OCI-LY1 (cell line): Measurements from ENCODE around the gene RGSL1.

ENCODE experiments used
- H2AFZ ChIP-seq: fragments of 200-600 bp; sonication (generic), shearing (Covaris generic); 2 replicates; pipeline ENCODE4 v1.6.0; 2014; ENCODE audit warnings: antibody characterized with exemption, mild to moderate bottlenecking, low read length
- H3F3A ChIP-seq: fragments of 200-600 bp; sonication (generic), shearing (Covaris generic); 2 replicates; pipeline ENCODE4 v1.6.0; 2014; ENCODE audit warnings: mild to moderate bottlenecking, antibody characterized with exemption, low read length, moderate library complexity; ENCODE audit not compliant: insufficient read depth
- H3K27ac ChIP-seq: fragments of 200-600 bp; sonication (generic); 2 replicates; pipeline ENCODE4 v1.5.1; 2014; ENCODE audit warnings: low read length, mixed run types, mild to moderate bottlenecking, low read depth; ENCODE audit not compliant: poor library complexity, severe bottlenecking
- H3K27me3 ChIP-seq: fragments of 200-600 bp; sonication (generic); 2 replicates; pipeline ENCODE4 v1.6.0; 2014; ENCODE audit warnings: antibody characterized with exemption, mild to moderate bottlenecking, low read length, moderate library complexity; ENCODE audit not compliant: insufficient read depth
- H3K36me3 ChIP-seq: fragments of 200-600 bp; sonication (generic); 2 replicates; pipeline ENCODE4 v1.6.1; 2014; ENCODE audit warnings: mild to moderate bottlenecking, antibody characterized with exemption, low read length, moderate library complexity, mixed read lengths; ENCODE audit not compliant: insufficient read depth
- H3K4me1 ChIP-seq: fragments of 200-600 bp; sonication (generic); 2 replicates; pipeline ENCODE4 v1.5.1; 2014; ENCODE audit warnings: mild to moderate bottlenecking, low read length, moderate library complexity; ENCODE audit not compliant: insufficient read depth, severe bottlenecking
- H3K4me2 ChIP-seq: fragments of 200-600 bp; sonication (generic), shearing (Covaris generic); 2 replicates; pipeline ENCODE4 v1.6.1; 2014; ENCODE audit warnings: low read length
- H3K4me3 ChIP-seq: fragments of 200-600 bp; sonication (generic); 2 replicates; pipeline ENCODE4 v1.5.1; 2014; ENCODE audit warnings: low read length, low read depth, mild to moderate bottlenecking, mixed read lengths; ENCODE audit not compliant: poor library complexity, severe bottlenecking
- H3K79me2 ChIP-seq: fragments of 200-600 bp; shearing (Covaris generic); 2 replicates; pipeline ENCODE4 v1.6.1; 2016; ENCODE audit warnings: mixed run types, low read length, mixed read lengths; ENCODE audit not compliant: insufficient read depth
- H3K9ac ChIP-seq: fragments of 200-600 bp; sonication (generic), shearing (Covaris generic); 2 replicates; pipeline ENCODE4 v1.6.1; 2014; ENCODE audit warnings: mild to moderate bottlenecking, low read length, mixed read lengths
- H3K9me2 ChIP-seq: fragments of 200-600 bp; sonication (generic), shearing (Covaris generic); 2 replicates; pipeline ENCODE4 v1.6.1; 2014; ENCODE audit warnings: low read depth, mild to moderate bottlenecking, low read length, mixed read lengths
- H3K9me3 ChIP-seq: fragments of 200-600 bp; shearing (Covaris generic); 2 replicates; pipeline ENCODE4 v1.6.1; 2014; ENCODE audit warnings: low read length, mixed read lengths
- H4K20me1 ChIP-seq: fragments of 200-600 bp; sonication (generic), shearing (Covaris generic); 2 replicates; pipeline ENCODE4 v1.6.0; 2016; ENCODE audit warnings: mild to moderate bottlenecking, low read length; ENCODE audit not compliant: insufficient read depth
- EZH2 ChIP-seq: fragments of 200-600 bp; sonication (generic), shearing (Covaris generic); IDR thresholded peaks from 2 replicates; pipeline ENCODE4 v1.8.0; 2017; ENCODE audit warnings: borderline replicate concordance, mixed run types, mild to moderate bottlenecking, antibody characterized with exemption, low read length, moderate library complexity, mixed read lengths
- TF ChIP-seq, protein P1 (sequence below): fragments of 200-600 bp; sonication (generic), shearing (Covaris generic); IDR thresholded peaks from 2 replicates; pipeline ENCODE4 v1.5.1; 2017; ENCODE audit warnings: mild to moderate bottlenecking, antibody characterized with exemption, low read length, moderate library complexity, mixed read lengths

The RGSL1 gene

DNA sequence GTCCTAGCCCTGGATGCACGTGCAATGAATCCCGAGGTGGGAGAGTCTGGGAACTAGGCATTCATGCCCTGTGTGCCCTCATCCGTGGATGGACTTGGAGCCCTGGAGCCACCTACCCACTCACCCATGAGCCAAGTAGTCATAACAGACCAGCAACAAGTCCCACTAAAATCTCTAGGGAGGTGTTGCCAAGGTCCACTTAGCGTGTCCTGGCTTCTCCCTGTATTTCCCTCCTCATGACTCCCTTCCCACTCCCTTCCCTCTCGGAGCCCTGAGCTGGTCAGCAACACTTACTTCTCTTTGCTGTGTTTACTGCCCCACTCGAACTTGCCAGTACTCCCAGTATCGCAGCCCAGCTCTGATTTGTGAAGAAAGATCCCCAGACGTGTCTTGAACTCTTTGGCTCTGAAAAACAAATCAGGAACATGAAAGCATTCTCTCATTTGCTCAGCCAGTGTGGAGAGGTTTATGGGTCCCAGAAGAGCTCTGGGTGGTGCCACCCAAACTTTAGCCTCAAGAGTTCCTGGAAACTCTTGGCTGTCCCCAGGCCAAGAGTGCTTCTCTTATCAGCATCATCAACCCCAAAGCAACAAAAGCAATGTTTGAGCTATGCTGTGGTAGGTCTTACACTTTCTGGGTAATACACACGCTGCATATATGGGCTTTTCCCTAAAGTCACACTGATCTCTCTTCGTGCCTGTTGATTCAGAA lies 153.1 kb downstream of the RGSL1 start:
- peak overlapping the region; percentile 69 for H3K4me2 ChIP-seq
- no peaks in the 10 kb centered on the region for H3K9me2 ChIP-seq
- H3K27me3 ChIP-seq, result no peaks in the 10 kb centered on the region
- H3K27ac ChIP-seq, result peak overlapping the region; percentile 16
- no peaks in the 10 kb centered on the region for H3K9me3 ChIP-seq
- H3K4me1 ChIP-seq, result peaks cover 40% of the 10 kb centered on the region
- H3K9ac ChIP-seq, result peak overlapping the region; percentile 68
- H3F3A ChIP-seq, result no peaks in the 10 kb centered on the region
- TF ChIP-seq EZH2, result no peak
- TF ChIP-seq, protein P1, sequence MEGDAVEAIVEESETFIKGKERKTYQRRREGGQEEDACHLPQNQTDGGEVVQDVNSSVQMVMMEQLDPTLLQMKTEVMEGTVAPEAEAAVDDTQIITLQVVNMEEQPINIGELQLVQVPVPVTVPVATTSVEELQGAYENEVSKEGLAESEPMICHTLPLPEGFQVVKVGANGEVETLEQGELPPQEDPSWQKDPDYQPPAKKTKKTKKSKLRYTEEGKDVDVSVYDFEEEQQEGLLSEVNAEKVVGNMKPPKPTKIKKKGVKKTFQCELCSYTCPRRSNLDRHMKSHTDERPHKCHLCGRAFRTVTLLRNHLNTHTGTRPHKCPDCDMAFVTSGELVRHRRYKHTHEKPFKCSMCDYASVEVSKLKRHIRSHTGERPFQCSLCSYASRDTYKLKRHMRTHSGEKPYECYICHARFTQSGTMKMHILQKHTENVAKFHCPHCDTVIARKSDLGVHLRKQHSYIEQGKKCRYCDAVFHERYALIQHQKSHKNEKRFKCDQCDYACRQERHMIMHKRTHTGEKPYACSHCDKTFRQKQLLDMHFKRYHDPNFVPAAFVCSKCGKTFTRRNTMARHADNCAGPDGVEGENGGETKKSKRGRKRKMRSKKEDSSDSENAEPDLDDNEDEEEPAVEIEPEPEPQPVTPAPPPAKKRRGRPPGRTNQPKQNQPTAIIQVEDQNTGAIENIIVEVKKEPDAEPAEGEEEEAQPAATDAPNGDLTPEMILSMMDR, result no peak
- no peaks in the 10 kb centered on the region for H3K79me2 ChIP-seq
- no peak overlapping the region for H2AFZ ChIP-seq
- H3K4me3 ChIP-seq, result peak overlapping the region; percentile 73
- H3K36me3 ChIP-seq, result peaks cover 46% of the 10 kb centered on the region
- no peaks in the 10 kb centered on the region for H4K20me1 ChIP-seq

DNA sequence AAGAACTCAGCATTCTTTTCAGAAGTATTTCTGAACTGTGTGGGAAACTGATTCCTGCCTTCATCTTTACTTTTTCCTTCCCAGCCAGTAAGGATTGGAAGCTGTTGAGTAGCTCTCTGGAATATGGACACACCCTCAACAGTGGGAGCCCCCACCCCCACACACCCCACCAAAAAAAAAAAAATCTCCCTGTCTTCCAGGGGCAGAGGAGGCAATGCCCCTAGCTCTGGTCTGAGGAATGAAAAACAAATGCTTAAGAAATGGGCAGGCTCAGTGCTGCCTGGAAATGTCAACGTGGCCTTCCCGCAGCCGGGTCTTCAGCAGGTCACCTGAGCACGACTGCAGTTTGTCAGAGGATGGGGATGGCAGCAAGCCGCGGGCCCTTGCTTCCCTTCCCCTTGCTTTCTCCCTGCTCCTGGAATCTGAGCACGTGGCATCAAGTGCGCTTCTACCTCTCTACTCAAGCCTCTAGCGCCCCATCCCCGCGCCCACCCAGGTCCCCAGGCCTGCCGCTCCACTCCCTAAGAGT lies 153.8 kb downstream of the RGSL1 start:
- Histone ChIP-seq H4K20me1 (no peaks in the 10 kb centered on the region), H3K9me3 (no peaks in the 10 kb centered on the region), H3K36me3 (peaks cover 44% of the 10 kb centered on the region), H3K27me3 (no peaks in the 10 kb centered on the region), H3K79me2 (no peaks in the 10 kb centered on the region), H3K4me1 (peaks cover 40% of the 10 kb centered on the region), H3K9ac (peak overlapping the region; percentile 68), H3F3A (no peaks in the 10 kb centered on the region), H3K9me2 (no peaks in the 10 kb centered on the region), H3K27ac (peak overlapping the region; percentile 16), H3K4me2 (peak overlapping the region; percentile 69), H2AFZ (no peak overlapping the region), H3K4me3 (peak overlapping the region; percentile 73)
- TF ChIP-seq, protein P1, result no peak
- TF ChIP-seq EZH2, result no peak

DNA sequence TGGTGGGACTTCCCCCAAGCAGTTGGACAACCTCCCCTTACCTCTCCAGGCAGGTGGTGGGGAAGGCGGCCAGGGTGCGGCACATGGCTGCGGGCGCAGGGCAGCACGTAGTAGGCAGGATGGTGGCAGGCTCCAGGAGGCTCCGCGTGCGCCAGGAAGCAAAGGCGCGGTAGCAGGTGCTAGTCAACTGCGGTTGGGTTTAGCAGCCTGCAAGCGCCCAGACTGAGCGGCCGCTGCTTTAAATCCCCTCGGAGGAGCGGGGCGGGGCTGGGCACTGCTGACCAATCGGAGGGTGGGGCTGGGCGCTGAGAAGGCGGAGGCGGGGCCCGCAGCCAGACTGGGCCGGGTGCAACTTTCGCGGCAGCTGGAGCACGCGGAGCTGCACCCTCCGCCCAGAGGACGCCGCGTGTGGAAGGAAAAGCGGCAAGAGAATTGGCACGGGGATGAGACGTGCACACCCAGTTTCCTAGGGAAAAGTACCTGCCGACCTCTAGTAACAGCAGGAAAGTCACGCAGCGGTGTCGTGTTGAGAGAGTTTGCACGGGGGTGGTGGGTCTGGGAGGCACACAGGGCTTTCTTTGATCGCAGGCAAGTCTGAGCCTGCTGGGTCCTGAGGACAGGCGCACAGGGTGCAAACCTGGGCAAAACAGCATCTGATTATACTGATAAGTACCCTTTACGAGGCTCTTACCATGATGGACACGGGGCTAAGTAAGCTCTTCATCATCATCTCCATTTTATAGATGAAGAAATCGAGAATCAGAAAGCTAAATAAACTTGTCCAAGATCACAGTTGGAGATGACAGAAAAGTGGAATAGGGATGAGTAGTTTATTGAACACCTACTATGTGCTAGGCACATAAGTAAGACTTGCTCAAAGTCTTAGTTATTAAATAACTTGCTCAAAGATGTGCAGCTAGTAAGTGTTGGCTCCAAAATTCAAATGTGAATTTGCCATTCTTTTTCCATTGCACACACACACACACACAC lies 154.5 kb downstream of the RGSL1 start, which contains the start of gene RGS16:
Gene RGS16, minus strand, starts transcription at position 215 of the 990 bp plus-strand sequence. Its CDS starts 130 bp downstream, at position 85.
- Histone ChIP-seq H3K4me2 (peak within 1 kb of the TSS; percentile 69), H3K4me1 (peaks cover 40% of the 10 kb centered on the region), H3K27ac (peak within 1 kb of the TSS; percentile 16)

More for the DNA sequence above, 154.5 kb downstream of the RGSL1 start, which contains the start of gene RGS16:
- no peaks in the 10 kb centered on the region for H4K20me1 ChIP-seq
- H3K9me3 ChIP-seq, result no peaks in the 10 kb centered on the region
- H3K9me2 ChIP-seq, result no peaks in the 10 kb centered on the region
- peak within 1 kb of the TSS; percentile 73 for H3K4me3 ChIP-seq
- no peak within 1 kb of the TSS for H2AFZ ChIP-seq
- TF ChIP-seq, protein P1, result no peak
- TF ChIP-seq EZH2, result no peak
- peaks cover 37% of the 10 kb centered on the region for H3K36me3 ChIP-seq
- no peaks in the 10 kb centered on the region for H3F3A ChIP-seq
- H3K27me3 ChIP-seq, result 0 out of 2 replicates have a peak, but pooled peaks cover 1% of the 10 kb centered on the region
- H3K9ac ChIP-seq, result peak within 1 kb of the TSS; percentile 68
- H3K79me2 ChIP-seq, result no peaks in the 10 kb centered on the region
